HUES64 (cell line): Measurements from ENCODE around the gene TSKU.

Source experiments
- H3K27ac ChIP-seq: 2 replicates; pipeline ENCODE4 v1.7.0; 2013; ENCODE audit warnings: low read depth, low read length, inconsistent platforms
- H3K27me3 ChIP-seq: 2 replicates; pipeline ENCODE4 v1.6.1; 2013; ENCODE audit warnings: mild to moderate bottlenecking, low read length; ENCODE audit not compliant: insufficient read depth
- H3K36me3 ChIP-seq: 2 replicates; pipeline ENCODE4 v1.6.1; 2013; ENCODE audit warnings: mild to moderate bottlenecking, low read length; ENCODE audit not compliant: insufficient read depth
- H3K4me1 ChIP-seq: 2 replicates; pipeline ENCODE4 v1.6.1; 2013; ENCODE audit warnings: mild to moderate bottlenecking, low read length, moderate library complexity; ENCODE audit not compliant: insufficient read depth
- H3K4me3 ChIP-seq: 2 replicates; pipeline ENCODE4 v1.5.1; 2013; ENCODE audit warnings: mild to moderate bottlenecking, low read length, moderate library complexity
- H3K9ac ChIP-seq: 2 replicates; pipeline ENCODE4 v1.6.1; 2013; ENCODE audit warnings: mild to moderate bottlenecking, low read depth, low read length
- H3K9me3 ChIP-seq: 2 replicates; pipeline ENCODE4 v1.6.1; 2013; ENCODE audit warnings: low read depth, low read length; ENCODE audit not compliant: insufficient read depth
- WGBS: fragments of 150-250, 120-280 bp; methylation state at CpG from one replicate; pipeline ENCODE4 v1.1.7; 2013; ENCODE audit warnings: missing lambda C conversion rate; 5-methylcytosine and 5-hydroxymethylcytosine counted together

TSKU gene

DNA sequence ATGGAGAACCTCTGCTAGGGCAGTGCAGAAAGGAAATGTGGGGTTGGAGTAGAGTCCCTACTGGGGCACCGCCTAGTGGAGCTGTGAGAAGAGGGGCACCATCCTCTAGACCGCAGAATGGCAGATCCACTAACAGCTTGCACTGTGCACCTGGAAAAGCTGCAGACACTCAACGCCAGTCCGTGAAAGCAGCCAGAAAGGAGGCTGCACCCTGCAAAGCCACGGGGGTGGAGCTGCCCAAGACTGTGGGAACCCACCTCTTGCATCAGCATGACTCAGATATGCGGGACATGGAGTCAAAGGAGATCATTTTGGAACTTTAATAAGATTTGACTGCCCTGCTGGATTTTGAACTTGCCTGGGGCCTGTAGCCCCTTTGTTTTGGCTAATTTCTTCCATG is 8.7 kb downstream of the TSKU start:
- WGBS, result 95% methylated on average over 6 of the region's 6 CpGs
- H3K4me1 ChIP-seq, result peaks cover 22% of the 10 kb centered on the region; the same call in 1 of the 2 replicates
- peaks cover 10% of the 10 kb centered on the region for H3K9me3 ChIP-seq
- H3K9ac ChIP-seq, result no peak overlapping the region
- H3K27ac ChIP-seq, result no peak overlapping the region
- no peaks in the 10 kb centered on the region for H3K27me3 ChIP-seq
- H3K36me3 ChIP-seq, result peaks cover 13% of the 10 kb centered on the region
- no peak overlapping the region for H3K4me3 ChIP-seq

DNA sequence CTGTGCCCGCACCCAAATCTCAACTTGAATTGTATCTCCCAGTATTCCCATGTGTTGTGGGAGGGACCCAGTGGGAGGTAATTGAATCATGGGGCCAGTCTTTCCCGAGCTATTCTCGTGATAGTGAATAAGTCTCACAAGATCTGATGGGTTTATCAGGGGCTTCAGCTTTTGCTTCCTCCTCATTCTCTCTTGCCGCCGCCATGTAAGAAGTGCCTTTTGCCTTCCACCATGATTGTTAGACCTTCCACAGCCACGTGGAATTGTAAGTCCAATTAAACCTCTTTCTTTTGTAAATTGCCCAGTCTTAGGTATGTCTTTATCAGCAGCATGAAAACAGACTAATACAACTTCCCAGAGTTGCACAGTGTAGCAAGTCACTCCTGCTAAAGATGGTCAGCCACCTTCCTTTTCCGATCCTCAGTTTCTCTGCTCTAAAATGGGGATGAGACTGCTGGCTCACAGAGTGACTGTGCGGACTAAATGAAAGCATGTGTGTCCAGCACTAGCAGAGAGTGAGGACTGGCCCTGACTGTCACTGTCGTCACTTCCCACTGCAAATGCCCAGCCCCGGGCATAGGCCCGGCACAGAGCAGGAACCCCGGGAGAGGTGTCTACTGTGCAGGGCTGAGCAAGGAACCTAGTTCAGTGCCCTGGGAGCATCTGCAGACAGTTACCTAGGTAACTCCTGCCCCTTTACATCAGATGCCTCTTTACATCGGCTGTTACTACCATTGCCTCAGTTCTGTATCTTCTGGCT is 9.5 kb downstream of the TSKU start:
- Histone ChIP-seq H3K4me1 (peaks cover 22% of the 10 kb centered on the region; the same call in 1 of the 2 replicates), H3K27ac (peak overlapping the region; percentile 24; the same call in 1 of the 2 replicates), H3K36me3 (peaks cover 13% of the 10 kb centered on the region), H3K27me3 (no peaks in the 10 kb centered on the region), H3K4me3 (no peak overlapping the region), H3K9ac (no peak overlapping the region), H3K9me3 (peaks cover 10% of the 10 kb centered on the region)
- 91% methylated on average over 13 of the region's 13 CpGs for WGBS

DNA sequence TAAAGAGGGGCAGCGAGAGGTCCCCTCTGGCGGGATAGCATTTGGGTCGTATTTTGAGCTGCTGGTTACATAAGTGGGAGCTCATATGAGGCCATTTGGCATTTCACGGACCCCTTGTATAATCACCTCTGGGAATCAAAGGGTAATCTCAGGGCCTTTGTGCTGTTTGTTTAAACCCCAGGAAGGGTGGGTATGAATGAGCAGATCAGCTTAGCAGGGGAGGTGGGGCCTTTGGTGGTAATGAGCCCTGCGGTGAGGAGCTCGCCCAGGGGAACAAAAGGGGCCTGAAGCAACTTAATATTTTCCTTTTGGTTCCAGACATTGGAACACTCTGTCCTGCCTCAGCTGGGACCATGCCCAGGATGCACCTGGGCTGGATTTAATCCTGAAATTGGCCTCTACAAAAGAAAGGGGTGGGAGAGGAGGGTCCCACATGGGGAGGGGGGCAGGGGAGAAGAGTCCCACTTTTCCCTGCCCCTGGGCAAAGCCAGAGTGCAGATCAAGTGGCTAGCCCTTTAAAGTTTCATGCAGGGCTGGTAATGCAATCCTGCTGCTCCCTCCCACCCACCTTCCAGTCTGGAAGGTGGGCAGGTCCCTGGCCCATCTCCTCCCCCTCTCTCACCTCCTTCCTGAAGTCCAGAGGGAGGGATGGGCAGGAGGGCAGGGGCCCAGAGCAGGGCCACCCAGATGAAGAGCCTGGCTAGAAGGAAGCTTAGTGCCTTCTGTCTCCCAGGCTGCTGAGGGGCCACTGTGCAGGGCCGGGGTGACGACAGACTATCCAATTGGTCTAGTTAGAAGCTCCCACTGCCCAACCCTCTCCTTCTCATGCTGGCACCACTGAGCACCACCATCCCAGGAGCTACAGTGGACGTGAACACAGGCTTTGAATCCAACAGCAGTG is 10.5 kb downstream of the TSKU start:
- Histone ChIP-seq H3K4me3 (no peak overlapping the region), H3K36me3 (peaks cover 13% of the 10 kb centered on the region), H3K27me3 (no peaks in the 10 kb centered on the region), H3K4me1 (peaks cover 17% of the 10 kb centered on the region; the same call in 1 of the 2 replicates), H3K9me3 (peaks cover 10% of the 10 kb centered on the region), H3K27ac (peak overlapping the region; percentile 24; the same call in 1 of the 2 replicates), H3K9ac (no peak overlapping the region)
- 54% methylated on average over 9 of the region's 9 CpGs for WGBS

DNA sequence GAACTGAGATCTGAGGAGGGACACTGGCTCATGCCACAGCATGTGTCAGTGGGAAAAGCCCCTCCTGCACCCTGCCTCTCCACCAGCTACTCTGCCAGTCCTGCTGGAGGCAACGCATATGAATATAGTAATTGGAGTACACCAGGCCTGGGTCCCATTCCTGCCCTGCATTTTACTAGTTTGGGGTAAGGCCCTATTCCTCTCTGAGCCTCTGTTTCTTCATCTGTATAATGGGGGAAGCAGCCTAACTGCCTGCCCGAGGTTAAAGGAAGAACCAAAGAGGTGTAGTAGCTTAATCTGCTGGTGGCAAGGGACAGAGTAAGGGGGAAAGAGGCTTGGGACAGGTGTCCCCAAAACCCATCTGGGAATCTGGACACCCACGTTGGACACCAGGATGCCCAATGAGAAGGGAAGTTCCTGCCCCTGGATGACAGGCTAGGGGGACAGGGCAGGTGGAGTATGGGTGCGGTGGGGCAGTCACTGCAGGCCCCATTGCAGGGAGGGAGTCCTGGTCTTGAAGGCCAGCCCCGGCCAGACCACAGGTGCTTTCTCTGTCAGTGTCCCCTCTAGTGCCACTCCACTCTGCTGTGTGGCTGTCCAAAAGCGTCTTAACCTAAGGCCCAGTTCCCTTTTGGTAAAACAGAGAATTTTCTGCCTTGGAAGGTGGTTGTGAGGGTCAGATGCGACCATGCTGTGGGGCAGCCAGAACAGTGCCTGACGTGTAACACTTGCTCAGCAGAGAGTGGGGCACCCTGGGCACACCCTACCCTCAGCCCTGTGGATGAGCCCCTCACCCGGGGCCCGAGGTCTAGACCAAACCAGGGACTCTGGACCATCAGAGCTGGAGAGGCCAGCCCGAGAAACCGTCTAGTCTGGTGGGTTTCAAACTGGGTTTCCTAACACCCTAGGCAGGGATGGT is 11.5 kb downstream of the TSKU start:
- WGBS, result 93% methylated on average over 12 of the region's 12 CpGs
- H3K27me3 ChIP-seq, result no peaks in the 10 kb centered on the region
- no peak overlapping the region for H3K9ac ChIP-seq
- peaks cover 13% of the 10 kb centered on the region for H3K36me3 ChIP-seq
- H3K27ac ChIP-seq, result no peak overlapping the region
- peaks cover 10% of the 10 kb centered on the region for H3K9me3 ChIP-seq
- no peak overlapping the region for H3K4me3 ChIP-seq
- peaks cover 17% of the 10 kb centered on the region; the same call in 1 of the 2 replicates for H3K4me1 ChIP-seq

DNA sequence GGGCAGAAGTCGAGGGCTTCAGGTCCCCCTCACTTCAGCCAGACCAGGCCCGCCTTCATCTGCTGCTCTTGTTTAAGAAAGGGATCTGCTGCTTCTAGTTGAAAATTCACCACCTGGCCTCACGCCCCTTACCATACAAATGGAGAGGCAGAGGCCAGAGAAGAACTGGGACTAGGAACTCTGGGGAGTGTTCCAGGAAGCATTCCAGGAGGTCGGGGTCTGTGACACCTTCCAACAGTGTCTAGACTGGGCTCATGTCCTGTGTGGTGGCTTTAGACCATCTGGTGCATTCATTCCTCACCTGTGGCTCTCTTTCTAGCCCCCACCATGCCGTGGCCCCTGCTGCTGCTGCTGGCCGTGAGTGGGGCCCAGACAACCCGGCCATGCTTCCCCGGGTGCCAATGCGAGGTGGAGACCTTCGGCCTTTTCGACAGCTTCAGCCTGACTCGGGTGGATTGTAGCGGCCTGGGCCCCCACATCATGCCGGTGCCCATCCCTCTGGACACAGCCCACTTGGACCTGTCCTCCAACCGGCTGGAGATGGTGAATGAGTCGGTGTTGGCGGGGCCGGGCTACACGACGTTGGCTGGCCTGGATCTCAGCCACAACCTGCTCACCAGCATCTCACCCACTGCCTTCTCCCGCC is 12.3 kb downstream of the TSKU start:
- peaks cover 17% of the 10 kb centered on the region; the same call in 1 of the 2 replicates for H3K4me1 ChIP-seq
- 93% methylated on average over 21 of the region's 21 CpGs for WGBS

DNA sequence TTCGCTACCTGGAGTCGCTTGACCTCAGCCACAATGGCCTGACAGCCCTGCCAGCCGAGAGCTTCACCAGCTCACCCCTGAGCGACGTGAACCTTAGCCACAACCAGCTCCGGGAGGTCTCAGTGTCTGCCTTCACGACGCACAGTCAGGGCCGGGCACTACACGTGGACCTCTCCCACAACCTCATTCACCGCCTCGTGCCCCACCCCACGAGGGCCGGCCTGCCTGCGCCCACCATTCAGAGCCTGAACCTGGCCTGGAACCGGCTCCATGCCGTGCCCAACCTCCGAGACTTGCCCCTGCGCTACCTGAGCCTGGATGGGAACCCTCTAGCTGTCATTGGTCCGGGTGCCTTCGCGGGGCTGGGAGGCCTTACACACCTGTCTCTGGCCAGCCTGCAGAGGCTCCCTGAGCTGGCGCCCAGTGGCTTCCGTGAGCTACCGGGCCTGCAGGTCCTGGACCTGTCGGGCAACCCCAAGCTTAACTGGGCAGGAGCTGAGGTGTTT is 12.8 kb downstream of the TSKU start:
- H3K27ac ChIP-seq, result no peak overlapping the region
- peaks cover 17% of the 10 kb centered on the region; the same call in 1 of the 2 replicates for H3K4me1 ChIP-seq
- no peak overlapping the region for H3K9ac ChIP-seq
- peaks cover 7% of the 10 kb centered on the region; the same call in 1 of the 2 replicates for H3K9me3 ChIP-seq
- no peaks in the 10 kb centered on the region for H3K27me3 ChIP-seq
- peaks cover 13% of the 10 kb centered on the region for H3K36me3 ChIP-seq
- 95% methylated on average over 26 of the region's 26 CpGs for WGBS
- H3K4me3 ChIP-seq, result no peak overlapping the region

More for the DNA sequence above, 12.3 kb downstream of the TSKU start:
- H3K36me3 ChIP-seq, result peaks cover 13% of the 10 kb centered on the region
- peaks cover 7% of the 10 kb centered on the region for H3K9me3 ChIP-seq
- H3K4me3 ChIP-seq, result no peak overlapping the region
- H3K27ac ChIP-seq, result no peak overlapping the region
- H3K9ac ChIP-seq, result no peak overlapping the region
- H3K27me3 ChIP-seq, result no peaks in the 10 kb centered on the region

DNA sequence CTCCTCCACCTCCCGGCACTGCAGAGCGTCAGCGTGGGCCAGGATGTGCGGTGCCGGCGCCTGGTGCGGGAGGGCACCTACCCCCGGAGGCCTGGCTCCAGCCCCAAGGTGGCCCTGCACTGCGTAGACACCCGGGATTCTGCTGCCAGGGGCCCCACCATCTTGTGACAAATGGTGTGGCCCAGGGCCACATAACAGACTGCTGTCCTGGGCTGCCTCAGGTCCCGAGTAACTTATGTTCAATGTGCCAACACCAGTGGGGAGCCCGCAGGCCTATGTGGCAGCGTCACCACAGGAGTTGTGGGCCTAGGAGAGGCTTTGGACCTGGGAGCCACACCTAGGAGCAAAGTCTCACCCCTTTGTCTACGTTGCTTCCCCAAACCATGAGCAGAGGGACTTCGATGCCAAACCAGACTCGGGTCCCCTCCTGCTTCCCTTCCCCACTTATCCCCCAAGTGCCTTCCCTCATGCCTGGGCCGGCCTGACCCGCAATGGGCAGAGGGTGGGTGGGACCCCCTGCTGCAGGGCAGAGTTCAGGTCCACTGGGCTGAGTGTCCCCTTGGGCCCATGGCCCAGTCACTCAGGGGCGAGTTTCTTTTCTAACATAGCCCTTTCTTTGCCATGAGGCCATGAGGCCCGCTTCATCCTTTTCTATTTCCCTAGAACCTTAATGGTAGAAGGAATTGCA is 13.5 kb downstream of the TSKU start:
- H3K9me3 ChIP-seq, result peaks cover 2% of the 10 kb centered on the region; the same call in 1 of the 2 replicates
- no peak overlapping the region for H3K9ac ChIP-seq
- H3K4me1 ChIP-seq, result peaks cover 21% of the 10 kb centered on the region
- H3K27me3 ChIP-seq, result no peaks in the 10 kb centered on the region
- H3K4me3 ChIP-seq, result no peak overlapping the region
- 95% methylated on average over 20 of the region's 20 CpGs for WGBS
- H3K27ac ChIP-seq, result no peak overlapping the region
- H3K36me3 ChIP-seq, result peaks cover 13% of the 10 kb centered on the region

DNA sequence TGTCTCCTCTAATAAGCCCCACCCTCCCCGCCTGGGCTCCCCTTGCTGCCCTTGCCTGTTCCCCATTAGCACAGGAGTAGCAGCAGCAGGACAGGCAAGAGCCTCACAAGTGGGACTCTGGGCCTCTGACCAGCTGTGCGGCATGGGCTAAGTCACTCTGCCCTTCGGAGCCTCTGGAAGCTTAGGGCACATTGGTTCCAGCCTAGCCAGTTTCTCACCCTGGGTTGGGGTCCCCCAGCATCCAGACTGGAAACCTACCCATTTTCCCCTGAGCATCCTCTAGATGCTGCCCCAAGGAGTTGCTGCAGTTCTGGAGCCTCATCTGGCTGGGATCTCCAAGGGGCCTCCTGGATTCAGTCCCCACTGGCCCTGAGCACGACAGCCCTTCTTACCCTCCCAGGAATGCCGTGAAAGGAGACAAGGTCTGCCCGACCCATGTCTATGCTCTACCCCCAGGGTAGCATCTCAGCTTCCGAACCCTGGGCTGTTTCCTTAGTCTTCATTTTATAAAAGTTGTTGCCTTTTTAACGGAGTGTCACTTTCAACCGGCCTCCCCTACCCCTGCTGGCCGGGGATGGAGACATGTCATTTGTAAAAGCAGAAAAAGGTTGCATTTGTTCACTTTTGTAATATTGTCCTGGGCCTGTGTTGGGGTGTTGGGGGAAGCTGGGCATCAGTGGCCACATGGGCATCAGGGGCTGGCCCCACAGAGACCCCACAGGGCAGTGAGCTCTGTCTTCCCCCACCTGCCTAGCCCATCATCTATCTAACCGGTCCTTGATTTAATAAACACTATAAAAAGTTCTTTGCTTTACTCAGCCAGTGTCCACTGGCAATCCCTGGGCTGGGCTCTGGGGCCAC is 14.4 kb downstream of the TSKU start:
- peaks cover 24% of the 10 kb centered on the region for H3K4me1 ChIP-seq
- peaks cover 13% of the 10 kb centered on the region for H3K36me3 ChIP-seq
- no peaks in the 10 kb centered on the region for H3K9me3 ChIP-seq
- no peak overlapping the region for H3K27ac ChIP-seq
- no peaks in the 10 kb centered on the region for H3K27me3 ChIP-seq
- no peak overlapping the region for H3K9ac ChIP-seq
- 94% methylated on average over 11 of the region's 11 CpGs for WGBS
- no peak overlapping the region for H3K4me3 ChIP-seq

DNA sequence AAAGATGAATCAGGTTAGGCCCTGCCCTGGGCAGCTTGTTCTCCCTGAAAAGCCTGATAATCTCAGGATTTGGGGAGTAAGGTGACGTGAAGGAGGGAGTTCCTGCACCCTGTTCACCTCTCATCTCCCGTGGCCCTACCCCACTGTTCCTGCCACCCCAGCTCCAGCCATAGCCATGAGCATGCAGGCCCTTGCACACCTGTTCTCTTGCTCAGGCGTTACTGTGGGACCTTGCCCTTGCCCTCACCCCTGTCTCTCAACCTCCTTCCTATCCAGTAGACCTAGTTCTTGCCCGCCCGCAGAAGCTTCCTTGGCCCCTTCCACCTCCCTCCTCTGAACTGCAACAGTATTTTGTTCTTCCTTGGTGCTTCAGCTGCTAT is 15.0 kb downstream of the TSKU start:
- no peak overlapping the region for H3K27ac ChIP-seq
- H3K4me1 ChIP-seq, result peaks cover 24% of the 10 kb centered on the region
- 94% methylated on average over 5 of the region's 5 CpGs for WGBS

More for the DNA sequence above, 15.0 kb downstream of the TSKU start:
- Histone ChIP-seq H3K9me3 (no peaks in the 10 kb centered on the region), H3K9ac (no peak overlapping the region), H3K36me3 (peaks cover 13% of the 10 kb centered on the region), H3K4me3 (no peak overlapping the region), H3K27me3 (no peaks in the 10 kb centered on the region)
